ENCODE data around the gene CFAP410. TPM values are rescaled to one million over a fixed set of nuclear protein-coding genes. Genes with fewer than 3 reads are reported as not detected.

The CFAP410 gene
- polyA plus RNA-seq, 3 donors, result 27.4 to 40.0 (median 30.3) TPM

GRCh38 chr21:44295646-44296045 is 43.5 kb downstream of the CFAP410 start:
- H3K27ac ChIP-seq (ENCODE audit: low read depth, low read length), result no peak overlapping the region
- 68 to 76% (median 75%) methylated on average over 9 to 10 of the region's 10 CpGs for WGBS, 3 donors

DNA sequence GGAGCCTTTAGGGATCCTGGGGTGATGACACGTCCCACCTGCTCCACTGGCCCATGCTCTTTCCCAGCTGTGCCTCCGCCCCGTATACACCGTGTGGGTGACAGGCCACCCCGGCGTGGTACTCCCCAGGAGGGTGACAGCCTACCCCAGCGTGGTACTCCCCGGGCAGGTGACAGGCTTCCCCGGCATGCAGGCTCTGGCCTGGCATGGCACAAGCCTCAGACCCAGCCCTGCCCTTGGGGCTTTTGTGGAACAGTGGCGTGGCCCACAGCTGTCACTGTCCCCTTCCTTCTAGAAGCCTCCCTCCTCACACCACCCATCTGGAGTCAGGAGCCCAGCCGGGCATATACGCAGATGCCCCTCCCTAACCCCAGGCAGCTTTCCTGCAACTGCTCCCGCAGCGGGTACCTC is 44.0 kb downstream of the CFAP410 start:
- H3K27ac ChIP-seq (ENCODE audit: low read depth, low read length), result no peak overlapping the region
- 62 to 73% (median 69%) methylated on average over 14 of the region's 14 CpGs for WGBS, 3 donors

GRCh38 chr21:44294391-44295162 is 44.6 kb downstream of the CFAP410 start:
- WGBS, 3 donors, result 46 to 50% (median 47%) methylated on average over 23 to 26 of the region's 26 CpGs
- no peak overlapping the region for H3K27ac ChIP-seq (ENCODE audit: low read depth, low read length)

DNA sequence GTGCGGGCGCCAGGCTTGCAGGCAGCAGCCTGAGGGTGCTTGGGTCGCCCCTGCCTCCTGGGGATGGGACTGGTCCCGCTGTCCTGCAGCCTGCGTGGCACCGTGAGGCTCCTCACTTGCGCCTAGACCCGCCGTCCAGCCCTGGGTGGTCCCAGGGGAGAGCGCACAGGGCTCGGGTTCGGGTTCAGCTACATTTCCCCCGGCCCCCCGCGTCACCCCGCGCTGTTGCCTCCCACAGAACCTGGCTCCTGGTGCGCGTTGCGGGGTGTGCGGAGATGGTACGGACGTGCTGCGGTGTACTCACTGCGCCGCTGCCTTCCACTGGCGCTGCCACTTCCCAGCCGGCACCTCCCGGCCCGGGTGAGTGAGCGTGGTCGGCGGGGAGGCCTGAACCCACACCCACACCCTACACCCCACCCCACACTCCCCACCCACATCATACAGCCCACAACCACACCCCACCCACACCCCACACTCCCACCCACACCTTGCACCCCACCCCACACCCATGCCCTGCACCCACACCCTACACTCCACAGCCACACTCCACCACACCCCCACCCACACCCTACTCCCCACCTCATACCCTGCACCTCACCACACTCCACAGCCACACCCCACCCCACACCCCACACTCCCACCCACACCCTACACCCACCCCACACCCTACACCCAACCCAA is 45.5 kb downstream of the CFAP410 start:
- H3K27ac ChIP-seq (ENCODE audit: low read depth, low read length), result no peak overlapping the region
- WGBS, 3 donors, result 86 to 89% (median 88%) methylated on average over 28 to 33 of the region's 33 CpGs

DNA sequence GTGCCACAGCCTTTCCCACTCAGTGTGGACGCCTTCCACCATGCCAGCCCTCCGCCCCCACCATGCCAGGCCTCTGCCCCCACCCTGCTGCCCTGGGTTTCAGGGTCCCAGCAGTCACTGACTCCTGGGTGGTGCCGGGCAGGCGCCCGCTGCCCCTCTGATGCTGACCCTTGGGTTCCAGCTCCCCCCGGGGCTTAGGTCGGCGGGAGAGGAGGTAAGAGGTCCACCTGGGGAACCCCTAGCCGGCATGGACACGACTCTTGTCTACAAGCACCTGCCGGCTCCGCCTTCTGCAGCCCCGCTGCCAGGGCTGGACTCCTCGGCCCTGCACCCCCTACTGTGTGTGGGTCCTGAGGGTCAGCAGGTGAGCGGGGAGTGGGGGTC is 46.4 kb downstream of the CFAP410 start:
- WGBS, 3 donors, result 65 to 90% (median 88%) methylated on average over 15 of the region's 15 CpGs
- no peak overlapping the region for H3K27ac ChIP-seq (ENCODE audit: low read depth, low read length)

GRCh38 chr21:44291936-44292811 is 47.0 kb downstream of the CFAP410 start:
- WGBS, 3 donors, result 64 to 69% (median 68%) methylated on average over 19 to 25 of the region's 25 CpGs
- no peak overlapping the region for H3K27ac ChIP-seq (ENCODE audit: low read depth, low read length)

GRCh38 chr21:44291078-44291935 is 47.9 kb downstream of the CFAP410 start:
- H3K27ac ChIP-seq (ENCODE audit: low read depth, low read length), result no peak overlapping the region
- WGBS, 3 donors, result 77 to 85% (median 78%) methylated on average over 24 to 33 of the region's 33 CpGs

DNA sequence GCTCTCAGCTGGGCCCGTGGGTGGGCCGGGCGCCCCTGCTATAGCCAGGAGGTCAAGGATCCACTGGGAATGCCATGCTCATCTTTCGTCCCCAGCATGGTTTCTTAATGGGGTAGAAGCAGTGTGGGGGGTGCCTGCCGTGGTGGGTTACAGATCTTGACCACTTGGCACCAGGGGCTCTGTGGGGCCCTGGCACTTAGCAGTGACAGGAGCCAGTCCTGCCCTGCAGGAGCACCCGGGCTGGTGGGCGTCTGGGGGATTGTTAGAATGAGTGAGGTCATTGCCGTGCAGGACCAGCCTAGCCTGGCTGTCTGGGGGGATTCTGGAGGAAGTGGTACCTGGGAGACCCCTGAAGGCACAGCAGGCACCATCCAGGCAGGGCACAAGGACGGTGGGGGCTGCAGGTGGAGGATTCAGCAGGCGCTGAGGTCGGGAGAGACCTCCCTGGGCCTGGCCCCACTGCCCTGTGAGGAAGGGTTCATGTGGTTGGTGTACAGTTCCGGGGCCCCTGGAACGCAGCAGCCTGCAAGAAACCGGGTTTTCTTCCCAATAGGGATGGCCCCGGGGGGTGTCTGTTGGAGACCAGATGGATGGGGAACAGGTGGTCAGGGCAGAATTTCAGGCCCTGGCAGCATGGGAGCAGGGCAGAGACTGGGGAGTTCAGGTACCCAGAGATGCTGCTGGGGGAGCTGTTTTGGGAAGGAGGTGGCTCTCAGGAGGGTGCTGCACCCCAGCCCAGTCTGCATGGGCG is 48.7 kb downstream of the CFAP410 start:
- 76 to 91% (median 88%) methylated on average over 14 to 16 of the region's 16 CpGs for WGBS, 3 donors
- no peak overlapping the region for H3K27ac ChIP-seq (ENCODE audit: low read depth, low read length)

GRCh38 chr21:44289381-44290010 is 49.7 kb downstream of the CFAP410 start:
- no peak overlapping the region for H3K27ac ChIP-seq (ENCODE audit: low read depth, low read length)
- 80 to 88% (median 86%) methylated on average over 24 of the region's 24 CpGs for WGBS, 3 donors

DNA sequence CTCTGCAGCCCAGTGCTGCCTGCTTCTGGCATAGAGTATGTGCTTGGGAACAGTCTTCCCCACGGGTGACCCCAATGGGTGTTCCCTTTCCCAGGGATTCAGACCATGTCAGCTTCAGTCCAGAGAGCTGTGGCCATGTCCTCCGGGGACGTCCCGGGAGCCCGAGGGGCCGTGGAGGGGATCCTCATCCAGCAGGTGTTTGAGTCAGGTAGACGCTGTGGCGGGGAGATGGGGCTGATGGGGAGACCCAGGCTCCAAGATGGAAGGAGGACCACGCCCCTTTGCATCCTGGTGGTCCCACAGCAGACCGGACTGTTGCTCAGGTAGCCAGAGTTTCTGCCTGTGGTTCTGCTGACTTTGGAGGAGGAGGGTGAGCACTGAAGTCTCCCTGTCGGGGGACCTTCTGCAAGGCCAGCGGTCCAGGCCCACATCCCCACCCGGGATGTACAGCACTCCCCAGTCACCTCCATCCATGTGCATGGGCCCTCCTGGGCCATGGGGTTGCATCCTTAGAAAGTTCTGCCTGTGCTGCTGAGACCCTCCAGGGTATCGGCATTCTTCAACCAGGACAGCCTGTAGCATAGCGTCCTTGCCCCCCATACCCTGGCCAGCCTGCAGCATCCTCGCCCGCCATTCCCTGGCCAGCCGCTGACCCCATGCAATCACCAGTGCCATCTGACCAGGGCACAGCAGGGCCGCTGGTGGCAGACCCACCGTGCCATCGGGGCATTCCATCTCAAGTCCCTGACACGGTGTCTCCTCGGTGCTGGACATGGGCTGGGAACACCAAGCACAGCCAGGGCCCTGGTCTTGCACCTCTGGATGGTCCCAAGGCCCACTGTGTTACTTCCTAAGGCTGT is 50.7 kb downstream of the CFAP410 start:
- 88 to 93% (median 89%) methylated on average over 23 of the region's 23 CpGs for WGBS, 3 donors
- no peak overlapping the region for H3K27ac ChIP-seq (ENCODE audit: low read depth, low read length)

GRCh38 chr21:44286716-44287632 is 52.2 kb downstream of the CFAP410 start:
- H3K27ac ChIP-seq (ENCODE audit: low read depth, low read length), result no peak overlapping the region
- 65 to 69% (median 66%) methylated on average over 31 of the region's 31 CpGs for WGBS, 3 donors

DNA sequence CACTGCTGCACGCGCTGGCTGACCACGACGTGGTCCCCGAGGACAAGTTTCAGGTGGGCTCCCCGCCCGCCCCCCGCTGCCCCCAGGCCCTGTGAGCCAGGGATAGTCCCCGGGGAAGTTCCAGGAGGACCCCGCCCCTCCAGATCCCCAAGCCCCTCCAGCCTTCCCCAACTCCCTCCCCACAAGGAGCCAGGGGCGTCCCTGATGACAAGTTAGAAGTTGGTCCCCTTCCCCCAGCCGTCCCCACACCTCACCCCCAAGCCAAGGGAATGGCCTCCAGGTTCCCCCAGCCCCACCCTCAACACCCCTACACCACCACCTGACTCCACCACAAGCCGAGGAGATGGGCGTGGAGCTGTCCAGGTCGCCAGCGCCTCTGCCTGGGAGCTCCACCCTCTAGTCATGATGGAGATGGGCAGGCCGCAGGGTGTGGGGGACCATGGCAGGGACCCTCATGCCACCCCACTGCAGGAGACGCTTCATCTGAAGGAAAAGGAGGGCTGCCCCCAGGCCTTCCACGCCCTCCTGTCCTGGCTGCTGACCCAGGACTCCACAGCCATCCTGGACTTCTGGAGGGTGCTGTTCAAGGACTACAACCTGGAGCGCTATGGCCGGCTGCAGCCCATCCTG is 53.0 kb downstream of the CFAP410 start:
- 41 to 68% (median 61%) methylated on average over 19 to 21 of the region's 21 CpGs for WGBS, 3 donors
- no peak overlapping the region for H3K27ac ChIP-seq (ENCODE audit: low read depth, low read length)

GRCh38 chr21:44285138-44285992 is 53.8 kb downstream of the CFAP410 start, which contains the start of gene AIRE:
Gene AIRE, plus strand, starts transcription at chr21:44285876. Its CDS starts 131 bp downstream, at chr21:44286007.
- no peak within 1 kb of the TSS for H3K27ac ChIP-seq (ENCODE audit: low read depth, low read length)

GRCh38 chr21:44283948-44284347 is 55.2 kb downstream of the CFAP410 start:
- WGBS, 3 donors, result 48 to 72% (median 56%) methylated on average over 11 of the region's 11 CpGs
- no peak overlapping the region for H3K27ac ChIP-seq (ENCODE audit: low read depth, low read length)

More at GRCh38 chr21:44285138-44285992, 53.8 kb downstream of the CFAP410 start, which contains the start of gene AIRE:
- 27 to 45% (median 35%) methylated on average over 48 to 56 of the region's 56 CpGs for WGBS, 3 donors

All from adipose tissue (tissue), 3 donors.